ENCODE results near the gene NEK2. TPM values are rescaled to one million over a fixed set of nuclear protein-coding genes. Genes with fewer than 3 reads are reported as not detected.
A peak's percentile ranks its signal among the peaks of the same experiment; 100 is the strongest.
"Not testable (repeated sequence)": the region's sequence is repeated elsewhere in the genome, so short reads cannot be mapped to it uniquely, and the experiment has no call there.

The NEK2 gene
- 10 to 100 TPM; 42.5 to 48.4 TPM for total RNA-seq

- Mint-ChIP-seq H3K27ac (peak within 1 kb of the TSS; percentile 87), H3K4me3 (peak within 1 kb of the TSS; percentile 97), H3K27me3 (peaks cover 3% of the 10 kb centered on the region), H3K4me1 (peaks cover 25% of the 10 kb centered on the region), H3K9me3 (ENCODE audit: low read depth) (no peaks in the 10 kb centered on the region), H3K36me3 (peaks cover 27% of the 10 kb centered on the region)
- ATAC-seq (peak; percentile 96), DNase-seq (peak; percentile 96)
- CTCF ChIA-PET: interaction anchor here (0.6 to 12.4 kb wide), 8 partner anchors 20 to 885 kb away, joined by 3 to 117 read pairs (median 4); partner anchors contain the start of genes DTL and INTS7
Observed at GRCh38 chr1:211675230-211676105, at the start of gene NEK2. Gene NEK2 (minus strand): TSS chr1:211675621. CDS start chr1:211675479, 142 bp downstream.

GRCh38 chr1:211724687-211725196 lies 49.3 kb upstream of the NEK2 start:
- Mint-ChIP-seq H3K27ac (no peak overlapping the region), H3K4me1 (no peaks in the 10 kb centered on the region), H3K4me3 (no peak overlapping the region), H3K36me3 (no peaks in the 10 kb centered on the region), H3K9me3 (ENCODE audit: low read depth) (no peaks in the 10 kb centered on the region), H3K27me3 (no peaks in the 10 kb centered on the region)
- no peak for ATAC-seq
- DNase-seq: no peak
- CTCF ChIA-PET: no interaction called here

GRCh38 chr1:211723273-211723672 lies 47.9 kb upstream of the NEK2 start:
- CTCF ChIA-PET: interaction anchor here (0.7 to 1.2 kb wide), 2 partner anchors 25 to 42 kb away, joined by 3 read pairs; no protein-coding TSS in a partner anchor
- no peak overlapping the region for H3K4me3 Mint-ChIP-seq

GRCh38 chr1:211722277-211723175 lies 47.1 kb upstream of the NEK2 start:
- Mint-ChIP-seq H3K27me3 (peaks cover 1% of the 10 kb centered on the region), H3K4me1 (no peaks in the 10 kb centered on the region), H3K36me3 (no peaks in the 10 kb centered on the region), H3K4me3 (no peak overlapping the region), H3K27ac (no peak overlapping the region), H3K9me3 (ENCODE audit: low read depth) (no peaks in the 10 kb centered on the region)
- CTCF ChIA-PET: interaction anchor here (1.2 to 2.7 kb wide), 2 partner anchors 24 to 42 kb away, joined by 3 to 12 read pairs; no protein-coding TSS in a partner anchor
- ATAC-seq: no peak
- DNase-seq: no peak

More at GRCh38 chr1:211723273-211723672, 47.9 kb upstream of the NEK2 start:
- no peaks in the 10 kb centered on the region for H3K9me3 Mint-ChIP-seq (ENCODE audit: low read depth)
- DNase-seq (no peak), ATAC-seq (no peak)
- H3K4me1 Mint-ChIP-seq: no peaks in the 10 kb centered on the region
- no peaks in the 10 kb centered on the region for H3K27me3 Mint-ChIP-seq
- H3K36me3 Mint-ChIP-seq: no peaks in the 10 kb centered on the region
- no peak overlapping the region for H3K27ac Mint-ChIP-seq

- H3K36me3 Mint-ChIP-seq; H3K4me1 Mint-ChIP-seq; ATAC-seq; H3K27ac Mint-ChIP-seq; H3K27me3 Mint-ChIP-seq; DNase-seq; H3K4me3 Mint-ChIP-seq; CTCF ChIA-PET; H3K9me3 Mint-ChIP-seq (ENCODE audit: low read depth): not testable (repeated sequence)
Observed at GRCh38 chr1:211716555-211716954, 41.1 kb upstream of the NEK2 start.

- no peak for ATAC-seq
- H3K4me1 Mint-ChIP-seq: peaks cover 4% of the 10 kb centered on the region
- H3K4me3 Mint-ChIP-seq: no peak overlapping the region
Observed at GRCh38 chr1:211715971-211716370, 40.5 kb upstream of the NEK2 start.

GRCh38 chr1:211714154-211714553 lies 38.7 kb upstream of the NEK2 start:
- Mint-ChIP-seq H3K4me1 (peaks cover 7% of the 10 kb centered on the region), H3K4me3 (no peak overlapping the region), H3K36me3 (no peaks in the 10 kb centered on the region), H3K27me3 (peaks cover 4% of the 10 kb centered on the region), H3K27ac (no peak overlapping the region), H3K9me3 (ENCODE audit: low read depth) (peaks cover 3% of the 10 kb centered on the region)
- DNase-seq: no peak
- CTCF ChIA-PET: no interaction called here
- no peak for ATAC-seq

More at GRCh38 chr1:211715971-211716370, 40.5 kb upstream of the NEK2 start:
- CTCF ChIA-PET: no interaction called here
- Mint-ChIP-seq H3K27ac (no peak overlapping the region), H3K36me3 (no peaks in the 10 kb centered on the region), H3K27me3 (peaks cover 4% of the 10 kb centered on the region), H3K9me3 (ENCODE audit: low read depth) (peaks cover 3% of the 10 kb centered on the region)
- DNase-seq: no peak

- H3K27me3 Mint-ChIP-seq: peaks cover 4% of the 10 kb centered on the region
- ATAC-seq (no peak), DNase-seq (no peak)
- no peak overlapping the region for H3K4me3 Mint-ChIP-seq
- no peaks in the 10 kb centered on the region for H3K36me3 Mint-ChIP-seq
- H3K4me1 Mint-ChIP-seq: peaks cover 7% of the 10 kb centered on the region
- peaks cover 3% of the 10 kb centered on the region for H3K9me3 Mint-ChIP-seq (ENCODE audit: low read depth)
- H3K27ac Mint-ChIP-seq: no peak overlapping the region
- CTCF ChIA-PET: no interaction called here
Observed at GRCh38 chr1:211713231-211713630, 37.8 kb upstream of the NEK2 start.

GRCh38 chr1:211711315-211711705 lies 35.9 kb upstream of the NEK2 start:
- CTCF ChIA-PET: interaction anchor here (1.3 kb wide), 1 partner anchor 13 kb away, joined by 6 read pairs; no protein-coding TSS in a partner anchor
- H3K36me3 Mint-ChIP-seq: no peaks in the 10 kb centered on the region

GRCh38 chr1:211710566-211711314 lies 35.3 kb upstream of the NEK2 start:
- no peaks in the 10 kb centered on the region for H3K9me3 Mint-ChIP-seq (ENCODE audit: low read depth)
- H3K4me1 Mint-ChIP-seq: peaks cover 7% of the 10 kb centered on the region
- no peak overlapping the region for H3K27ac Mint-ChIP-seq
- H3K27me3 Mint-ChIP-seq: no peaks in the 10 kb centered on the region
- ATAC-seq (no peak), DNase-seq (no peak)
- CTCF ChIA-PET: no interaction called here
- no peak overlapping the region for H3K4me3 Mint-ChIP-seq
- no peaks in the 10 kb centered on the region for H3K36me3 Mint-ChIP-seq

More at GRCh38 chr1:211711315-211711705, 35.9 kb upstream of the NEK2 start:
- Mint-ChIP-seq H3K27me3 (no peaks in the 10 kb centered on the region), H3K4me3 (no peak overlapping the region), H3K9me3 (ENCODE audit: low read depth) (no peaks in the 10 kb centered on the region), H3K27ac (no peak overlapping the region), H3K4me1 (peaks cover 7% of the 10 kb centered on the region)
- ATAC-seq (no peak), DNase-seq (no peak)

GRCh38 chr1:211708926-211709325 lies 33.5 kb upstream of the NEK2 start:
- no peak overlapping the region for H3K4me3 Mint-ChIP-seq
- H3K4me1 Mint-ChIP-seq: peaks cover 7% of the 10 kb centered on the region
- H3K27me3 Mint-ChIP-seq: no peaks in the 10 kb centered on the region
- DNase-seq (no peak), ATAC-seq (no peak)
- H3K36me3 Mint-ChIP-seq: no peaks in the 10 kb centered on the region
- no peaks in the 10 kb centered on the region for H3K9me3 Mint-ChIP-seq (ENCODE audit: low read depth)
- H3K27ac Mint-ChIP-seq: no peak overlapping the region
- CTCF ChIA-PET: interaction anchor here (1.3 to 3.2 kb wide), 2 partner anchors 9 to 10 kb away, joined by 5 to 16 read pairs; no protein-coding TSS in a partner anchor

- Mint-ChIP-seq H3K4me3 (no peak overlapping the region), H3K27me3 (no peaks in the 10 kb centered on the region), H3K4me1 (peaks cover 7% of the 10 kb centered on the region), H3K27ac (no peak overlapping the region), H3K9me3 (ENCODE audit: low read depth) (no peaks in the 10 kb centered on the region), H3K36me3 (no peaks in the 10 kb centered on the region)
- ATAC-seq (no peak), DNase-seq (no peak)
- CTCF ChIA-PET: interaction anchor here (3.2 kb wide), 1 partner anchor 9 kb away, joined by 16 read pairs; no protein-coding TSS in a partner anchor
Observed at GRCh38 chr1:211708006-211708405, 32.6 kb upstream of the NEK2 start.
